Measurements from ENCODE around the gene RASSF3.
"Not testable (repeated sequence)": the region's sequence is repeated elsewhere in the genome, so short reads cannot be mapped to it uniquely, and the experiment has no call there.

The RASSF3 gene

DNA sequence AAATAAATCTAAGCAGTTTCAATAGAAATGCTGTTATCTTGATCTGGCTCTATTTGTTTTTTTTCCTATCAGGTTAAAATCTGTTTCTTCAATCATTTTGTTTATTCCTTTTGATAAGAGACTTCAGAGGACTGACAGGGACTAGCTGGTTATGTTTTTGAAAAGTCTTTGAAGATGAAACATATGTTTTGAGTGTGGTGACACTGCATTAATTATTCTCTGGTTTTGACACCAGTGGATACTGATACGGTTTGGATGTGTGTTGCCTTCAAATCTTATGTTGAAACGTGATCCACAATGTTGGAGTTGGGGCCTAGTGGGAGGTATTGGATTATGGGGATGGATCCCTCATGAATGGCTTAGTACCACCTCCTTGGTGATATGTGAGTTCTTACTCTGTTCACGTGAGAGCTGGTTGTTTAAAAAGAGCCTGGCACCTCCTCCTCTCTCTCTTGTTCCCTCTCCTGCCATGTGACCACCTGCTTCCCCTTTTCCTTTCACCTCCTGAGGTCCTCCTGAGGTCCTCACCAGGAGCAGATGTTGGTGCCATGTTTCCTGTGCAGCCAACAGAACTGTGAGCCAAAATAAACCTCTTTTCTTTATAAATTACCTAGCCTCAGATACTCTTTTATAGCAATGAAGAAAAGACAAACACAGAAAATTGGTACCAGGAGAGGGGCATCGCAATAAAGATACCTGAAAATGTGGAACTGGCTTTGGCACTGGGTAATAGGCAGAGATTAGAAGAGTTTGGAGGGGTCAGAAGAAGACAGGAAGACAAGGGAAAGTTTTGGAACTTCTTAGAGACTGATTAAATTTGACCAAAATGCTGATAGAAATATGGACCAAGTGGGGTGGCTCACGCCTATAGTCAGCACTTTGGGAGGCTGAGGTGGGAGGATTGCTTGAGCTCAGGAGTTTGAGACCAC, 23.0 kb downstream of the RASSF3 start:
- no peak for DNase-seq (ENCODE audit: low read depth in 2 of 2)

DNA sequence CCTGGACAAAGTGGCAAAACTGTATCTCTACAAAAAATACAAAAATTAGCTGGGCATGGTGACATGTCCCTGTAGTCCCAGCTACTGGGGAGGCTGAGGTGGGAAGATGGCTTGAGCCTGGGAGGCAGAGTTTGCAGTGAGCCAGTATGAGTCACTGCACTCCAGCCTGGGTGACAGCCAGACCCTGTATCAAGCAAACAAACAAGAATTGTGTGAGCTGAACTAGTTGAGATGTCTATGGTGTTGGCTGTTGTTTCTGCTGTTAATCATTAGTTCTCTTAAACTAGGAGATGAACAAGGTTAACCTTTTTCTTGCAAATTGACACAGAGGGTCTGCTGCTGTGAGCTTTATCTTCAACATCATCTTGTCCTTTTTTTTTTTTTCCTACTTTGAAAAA, 23.6 kb downstream of the RASSF3 start:
- no peak for DNase-seq (ENCODE audit: low read depth in 2 of 2)

DNA sequence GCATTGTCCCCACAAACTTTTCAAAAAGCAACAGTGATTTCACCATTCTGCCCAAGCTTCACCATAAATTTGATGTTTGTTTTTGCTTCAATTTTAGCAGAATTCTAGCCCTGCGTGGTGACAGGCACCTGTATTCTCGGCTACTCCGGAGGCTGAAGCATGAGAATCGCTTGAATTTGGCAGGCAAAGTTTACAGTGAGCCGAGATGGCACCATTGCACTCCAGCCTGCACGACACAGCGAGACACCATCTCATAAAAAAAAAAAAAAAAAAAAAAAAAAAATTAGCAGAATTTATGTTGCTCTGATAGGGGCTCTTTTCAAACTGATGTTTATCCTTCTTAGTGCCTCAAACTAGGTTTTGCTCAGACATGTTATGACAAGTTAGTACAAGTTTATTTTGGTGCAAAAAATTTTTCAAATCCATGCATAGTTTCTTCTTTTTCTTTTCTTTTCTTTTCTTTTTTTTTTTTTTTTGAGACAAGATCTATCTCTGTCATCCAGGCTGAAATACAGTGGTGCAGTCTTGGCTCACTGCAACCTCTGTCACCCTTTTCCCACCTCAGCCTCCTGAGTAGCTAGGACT, 24.3 kb downstream of the RASSF3 start:
- DNase-seq (ENCODE audit: low read depth in 2 of 2), result no peak

DNA sequence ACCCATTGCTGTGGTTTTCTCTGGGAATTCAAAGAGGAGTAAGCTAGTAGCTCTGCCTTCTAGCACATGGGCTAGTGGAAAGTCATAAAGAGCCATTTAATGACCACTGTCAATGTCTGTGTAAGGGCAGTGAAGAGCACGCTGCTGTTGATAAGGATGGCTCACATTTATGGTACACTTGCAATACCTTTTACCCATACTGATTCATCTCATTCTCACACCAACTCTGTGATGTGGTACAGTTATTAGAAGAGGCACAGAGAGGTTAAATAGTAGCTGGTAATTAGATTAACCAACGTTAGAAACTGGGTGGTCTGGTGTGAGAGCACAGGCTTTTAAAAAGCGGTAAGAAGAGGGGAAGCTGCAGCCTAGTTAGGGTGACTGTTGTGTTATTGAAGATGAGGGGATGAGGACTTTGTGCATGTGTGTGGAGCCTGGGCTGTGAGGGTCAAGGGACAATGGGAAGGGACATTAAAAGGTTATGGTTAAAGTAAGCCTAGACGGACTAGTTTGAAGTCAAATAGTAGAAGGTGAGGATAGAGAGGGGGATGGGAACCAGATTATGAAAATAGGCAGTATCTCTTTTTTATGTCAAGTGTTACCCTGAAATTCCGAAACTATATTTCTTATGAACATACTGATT, 25.2 kb downstream of the RASSF3 start:
- DNase-seq (ENCODE audit: low read depth in 2 of 2), result no peak

DNA sequence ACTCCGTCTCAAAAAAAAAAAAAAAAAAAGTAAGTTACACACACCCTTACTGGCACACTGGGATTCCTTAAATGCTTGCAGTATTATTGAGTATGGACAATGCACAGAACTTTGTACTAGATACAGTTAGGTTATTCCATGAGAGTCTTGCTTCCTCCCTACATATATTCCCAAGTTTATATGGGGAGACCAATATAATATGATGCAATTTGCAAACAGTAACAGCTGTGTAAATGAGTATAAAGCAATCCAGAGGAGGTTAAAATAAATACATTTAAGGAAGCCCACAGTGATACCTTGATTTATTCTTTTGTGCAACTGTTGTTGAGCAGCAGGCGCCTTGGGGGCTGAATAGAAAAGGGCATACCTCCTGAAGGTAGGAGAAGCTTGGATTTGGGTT, 26.6 kb downstream of the RASSF3 start:
- no peak for DNase-seq (ENCODE audit: low read depth in 2 of 2)

DNA sequence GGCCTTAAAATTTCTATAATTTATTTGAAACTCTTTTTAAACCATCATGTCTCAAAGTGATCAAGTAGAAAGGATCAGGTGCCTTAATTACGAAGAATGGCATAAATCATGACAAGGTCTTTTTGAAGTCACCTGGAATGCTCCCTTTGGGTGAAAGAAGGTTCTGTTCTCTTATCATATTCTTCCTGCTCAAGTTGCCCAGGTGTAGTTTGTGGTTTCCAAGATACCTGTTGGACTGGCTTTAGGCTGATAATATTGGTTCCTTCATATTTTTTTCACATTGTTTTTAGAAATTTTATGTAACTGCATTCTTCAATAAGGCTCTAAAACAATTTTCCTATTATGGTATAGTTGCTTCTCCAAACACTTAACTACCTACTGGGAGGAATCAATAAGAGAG, 29.2 kb downstream of the RASSF3 start:
- DNase-seq (ENCODE audit: low read depth in 2 of 2), result no peak

DNA sequence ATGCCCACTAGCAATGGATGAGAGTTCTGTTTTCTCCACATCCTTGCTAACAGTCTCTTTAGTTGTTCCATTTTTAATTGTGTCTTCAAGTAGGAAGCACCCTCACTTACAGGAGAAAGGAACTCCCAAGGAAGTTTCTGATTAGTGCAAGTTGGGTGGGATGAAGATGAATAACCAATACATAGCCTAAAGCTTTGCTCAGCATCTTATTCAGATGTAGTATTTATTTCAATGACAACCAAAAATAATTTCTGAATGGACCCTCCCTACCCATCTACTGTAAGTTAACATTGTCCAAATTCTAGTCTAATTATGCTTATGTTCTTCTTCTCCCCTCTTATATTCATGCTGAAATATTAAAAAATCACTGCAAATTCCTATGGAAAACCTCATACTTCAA, 36.0 kb downstream of the RASSF3 start:
- DNase-seq (ENCODE audit: low read depth in 2 of 2), result no peak

DNA sequence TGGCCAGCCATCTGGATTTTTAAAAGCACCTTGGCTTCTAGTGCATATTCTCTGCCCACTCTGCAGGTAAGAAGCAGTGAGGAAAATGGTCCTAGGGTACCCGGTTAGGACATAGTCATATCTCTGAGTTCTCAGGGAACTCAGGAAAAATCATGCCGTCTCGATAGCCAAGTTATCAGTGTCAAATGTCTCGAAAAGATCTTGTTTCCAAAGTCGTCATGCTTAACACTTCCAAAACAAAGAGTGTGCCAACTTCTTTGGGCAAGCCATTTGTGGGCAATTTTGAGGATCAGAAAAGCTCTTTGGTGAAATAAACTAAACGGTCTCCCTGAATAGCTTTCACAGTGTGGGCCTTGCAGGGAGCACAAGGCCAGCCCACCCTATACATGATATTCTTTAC, 39.2 kb downstream of the RASSF3 start:
- no peak for DNase-seq (ENCODE audit: low read depth in 2 of 2)

DNA sequence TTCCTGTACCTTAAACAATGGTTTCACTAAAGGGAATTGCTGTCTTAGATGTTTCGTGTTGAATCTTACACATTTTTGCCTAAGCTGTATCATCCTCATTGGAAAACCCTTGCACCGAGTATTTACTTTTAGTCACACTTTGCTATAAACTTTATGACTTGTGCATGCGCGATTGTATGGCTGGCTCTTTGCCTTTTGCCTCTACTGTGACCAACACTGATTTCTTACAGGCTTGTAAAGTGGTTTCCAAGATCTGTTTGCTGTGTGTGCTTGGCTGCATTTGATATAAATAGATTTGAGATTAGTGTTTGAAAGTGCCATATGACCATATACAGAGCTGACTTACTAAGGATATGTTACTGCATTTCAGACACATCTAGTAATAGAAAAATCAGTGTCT, 40.5 kb downstream of the RASSF3 start:
- DNase-seq (ENCODE audit: low read depth in 2 of 2), result no peak

DNA sequence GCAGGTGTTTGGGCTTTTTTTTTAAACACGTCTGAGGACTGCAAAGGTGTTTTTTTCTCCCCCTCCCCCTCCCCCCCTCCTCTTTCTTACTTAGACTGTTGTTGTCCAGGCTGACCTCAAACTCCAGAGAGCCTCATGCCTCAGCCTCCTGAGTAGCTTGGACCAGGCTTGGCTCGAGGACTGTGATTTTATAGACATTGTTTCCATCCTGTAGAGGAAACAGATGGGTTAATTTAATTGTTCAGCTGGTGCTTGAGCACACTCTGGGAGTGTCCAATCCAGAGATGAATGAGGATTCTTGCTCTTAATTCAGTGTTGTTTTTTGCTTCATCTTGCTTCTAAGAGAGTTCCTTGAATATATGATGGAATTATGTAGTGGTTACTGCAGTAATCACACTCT, 42.1 kb downstream of the RASSF3 start:
- no peak for DNase-seq (ENCODE audit: low read depth in 2 of 2)

DNA sequence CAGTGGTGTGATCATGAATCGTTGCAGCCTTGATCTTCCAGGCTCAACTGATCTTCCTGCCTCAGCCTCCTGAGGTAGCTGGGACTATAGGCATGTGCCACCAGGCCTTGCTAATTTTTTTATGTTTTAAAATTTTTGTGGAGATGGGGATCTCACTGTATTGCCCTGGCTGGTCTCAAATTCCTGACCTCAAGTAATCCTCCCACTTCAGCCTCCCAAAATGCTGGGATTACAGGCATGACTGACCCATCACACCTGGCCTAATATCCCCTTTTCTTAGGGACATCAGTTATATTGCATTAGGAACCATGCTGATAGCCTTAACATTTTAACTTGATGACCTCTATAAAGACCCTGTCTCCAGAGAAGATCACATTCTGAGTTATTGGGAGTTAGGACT, 42.8 kb downstream of the RASSF3 start:
- no peak for DNase-seq (ENCODE audit: low read depth in 2 of 2)

DNA sequence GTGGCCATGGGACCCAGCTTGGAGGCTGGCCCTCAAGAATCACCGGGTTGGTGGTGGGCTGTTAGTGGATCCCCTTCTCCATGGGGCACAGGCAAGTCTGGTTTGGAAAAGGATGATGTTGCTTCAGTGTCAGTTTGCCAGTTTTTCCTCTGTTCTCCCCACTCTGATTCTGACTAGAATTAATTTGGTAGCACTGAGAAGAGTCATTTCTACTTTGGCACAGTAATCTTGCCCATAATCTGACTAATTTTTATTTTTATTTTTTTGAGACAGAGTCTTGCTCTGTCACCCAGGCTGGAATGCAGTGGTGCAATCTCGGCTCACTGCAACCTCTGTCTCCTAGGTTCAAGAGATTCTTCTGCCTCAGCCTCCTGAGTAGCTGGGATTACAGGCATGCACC, 43.6 kb downstream of the RASSF3 start:
- not testable (repeated sequence) for DNase-seq (ENCODE audit: low read depth in 2 of 2)

DNA sequence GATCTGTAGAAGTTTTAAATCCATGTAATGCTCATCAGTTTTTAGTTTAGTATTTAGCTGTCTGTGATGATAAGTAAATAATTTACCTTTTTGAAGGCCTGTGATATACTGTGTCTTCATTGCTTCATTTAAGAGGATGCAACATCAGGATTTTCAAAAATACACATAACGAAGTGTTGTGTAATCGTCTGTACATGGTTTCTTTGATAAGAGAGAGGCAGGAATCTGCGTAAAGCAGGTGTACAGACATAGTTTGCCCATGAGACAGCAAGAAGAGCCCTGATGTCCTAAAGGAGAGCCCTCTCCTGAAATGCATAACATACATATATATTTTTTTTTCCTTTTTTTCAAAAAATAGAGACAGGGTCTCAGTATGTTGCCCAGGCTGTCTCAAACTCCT, 44.8 kb downstream of the RASSF3 start:
- no peak for DNase-seq (ENCODE audit: low read depth in 2 of 2)

DNA sequence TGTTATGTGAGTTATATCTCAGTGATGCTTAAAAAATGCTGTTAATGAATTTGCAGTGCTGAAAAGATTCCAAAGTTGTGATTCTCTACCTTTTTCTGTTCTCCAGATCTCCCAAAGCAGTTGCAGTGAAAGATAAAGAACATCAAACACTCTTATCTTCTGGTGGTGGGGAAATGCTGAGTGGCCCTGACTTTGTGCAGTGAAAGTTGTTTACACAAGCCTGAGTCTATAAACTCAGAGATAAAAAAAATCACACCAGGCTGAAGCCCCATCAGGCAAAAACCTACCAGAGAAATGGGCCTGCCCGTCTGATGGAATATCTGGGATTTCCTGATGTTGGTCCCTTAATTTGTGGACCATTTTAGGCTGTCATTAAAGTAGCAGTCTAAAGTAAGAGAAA, 46.1 kb downstream of the RASSF3 start:
- no peak for DNase-seq (ENCODE audit: low read depth in 2 of 2)

DNA sequence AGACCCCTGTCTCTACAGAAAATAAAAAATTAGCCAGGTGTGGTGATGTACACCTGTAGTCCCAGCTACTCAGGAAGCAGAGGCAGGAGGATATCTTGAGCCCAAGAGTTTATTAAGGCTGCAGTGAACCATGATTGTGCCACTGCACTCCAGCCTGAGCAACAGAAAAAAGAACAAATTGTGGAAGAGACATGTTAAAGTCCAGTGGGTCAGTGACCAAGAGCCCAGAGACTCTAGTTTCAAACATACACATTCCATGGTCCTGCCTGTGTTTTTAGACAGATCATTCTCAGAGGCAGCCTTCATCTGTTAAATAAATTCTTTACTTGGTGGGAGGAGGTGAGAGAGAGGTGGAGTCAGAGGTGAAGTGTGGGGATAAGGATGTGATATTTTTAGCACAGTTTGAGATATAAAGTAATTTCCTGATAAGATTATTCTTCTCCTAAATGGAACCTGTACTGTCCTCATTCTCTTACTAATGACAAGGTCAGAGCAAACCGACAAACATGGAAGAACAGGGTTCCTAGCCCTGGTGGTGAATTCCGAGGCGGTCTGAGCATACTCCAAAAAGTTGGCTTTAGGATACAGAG, 48.7 kb downstream of the RASSF3 start:
- no peak for DNase-seq (ENCODE audit: low read depth in 2 of 2)

DNA sequence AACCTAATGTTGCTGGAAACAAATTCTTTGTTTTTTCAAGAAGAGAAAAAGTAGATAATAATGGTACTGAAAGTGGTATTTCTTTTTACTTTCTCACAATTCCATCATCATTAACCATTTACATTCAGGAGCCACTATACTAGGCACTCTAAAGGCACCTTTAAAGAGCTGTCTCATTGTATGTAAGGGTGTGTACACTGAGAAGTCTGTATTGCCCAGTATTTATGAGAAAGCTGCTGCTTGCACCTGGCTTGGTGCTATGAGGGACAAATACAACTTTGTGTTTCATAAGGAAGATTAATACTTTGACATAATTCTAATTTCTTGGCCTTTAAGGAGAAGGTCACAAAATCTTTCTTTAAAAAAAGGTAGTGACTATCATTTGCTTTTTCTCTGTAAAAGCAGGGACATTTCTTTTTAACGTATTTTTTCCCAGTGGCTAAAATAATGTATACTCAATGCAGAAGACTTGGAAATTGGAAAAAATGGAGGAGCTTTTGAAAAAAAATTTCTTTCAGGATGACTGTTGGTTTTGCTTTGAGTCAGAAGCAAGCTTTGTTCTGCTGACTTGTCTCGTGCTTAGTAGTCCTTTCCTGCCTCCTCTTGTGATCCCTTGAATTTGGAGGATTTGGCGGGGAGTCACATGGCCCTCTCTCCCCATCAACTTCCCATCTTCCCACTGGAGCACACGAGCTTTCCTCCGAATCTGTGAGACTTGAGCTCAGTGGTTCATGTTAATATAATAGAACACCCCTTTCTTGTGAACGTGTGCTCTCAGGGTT, 50.1 kb downstream of the RASSF3 start:
- no peak for DNase-seq (ENCODE audit: low read depth in 2 of 2)

DNA sequence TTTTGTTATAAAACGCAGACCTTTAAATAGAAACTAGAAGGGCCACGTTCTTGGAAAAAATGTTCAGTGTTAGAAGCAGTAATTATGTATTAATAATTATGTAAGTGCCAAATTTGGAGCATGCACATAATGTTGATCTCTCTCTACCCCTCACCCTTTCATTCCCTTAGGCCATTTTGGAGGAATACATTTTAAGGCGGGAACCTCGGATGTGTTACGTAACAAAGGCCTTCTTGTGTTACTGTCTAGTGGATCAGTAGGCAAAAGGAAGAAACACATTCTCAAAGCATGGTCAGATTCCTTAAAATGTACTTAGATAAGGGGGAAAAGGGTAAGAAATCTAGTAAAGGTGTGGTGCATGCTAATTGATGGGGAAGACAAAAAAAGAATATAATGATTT, 52.7 kb downstream of the RASSF3 start:
- no peak for DNase-seq (ENCODE audit: low read depth in 2 of 2)

DNA sequence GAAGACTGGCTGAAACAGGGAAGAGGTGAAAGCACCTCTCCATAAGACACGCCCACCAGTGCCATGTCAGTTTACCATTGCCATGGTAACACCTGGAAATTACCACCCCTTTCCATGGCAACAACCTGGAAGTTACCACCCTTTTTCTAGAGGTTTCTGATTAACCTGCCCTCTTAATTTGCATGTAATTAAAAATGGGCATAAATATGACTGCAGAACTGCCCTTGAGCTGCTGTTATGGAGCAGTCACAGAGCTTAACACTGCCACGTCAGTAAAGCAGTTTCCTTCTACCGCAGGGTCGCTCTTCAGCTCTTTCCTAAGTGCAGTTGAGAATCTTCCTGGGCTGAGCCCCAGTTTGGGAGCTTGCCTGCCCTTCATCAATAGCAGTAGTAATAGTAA, 55.2 kb downstream of the RASSF3 start:
- no peak for DNase-seq (ENCODE audit: low read depth in 2 of 2)

DNA sequence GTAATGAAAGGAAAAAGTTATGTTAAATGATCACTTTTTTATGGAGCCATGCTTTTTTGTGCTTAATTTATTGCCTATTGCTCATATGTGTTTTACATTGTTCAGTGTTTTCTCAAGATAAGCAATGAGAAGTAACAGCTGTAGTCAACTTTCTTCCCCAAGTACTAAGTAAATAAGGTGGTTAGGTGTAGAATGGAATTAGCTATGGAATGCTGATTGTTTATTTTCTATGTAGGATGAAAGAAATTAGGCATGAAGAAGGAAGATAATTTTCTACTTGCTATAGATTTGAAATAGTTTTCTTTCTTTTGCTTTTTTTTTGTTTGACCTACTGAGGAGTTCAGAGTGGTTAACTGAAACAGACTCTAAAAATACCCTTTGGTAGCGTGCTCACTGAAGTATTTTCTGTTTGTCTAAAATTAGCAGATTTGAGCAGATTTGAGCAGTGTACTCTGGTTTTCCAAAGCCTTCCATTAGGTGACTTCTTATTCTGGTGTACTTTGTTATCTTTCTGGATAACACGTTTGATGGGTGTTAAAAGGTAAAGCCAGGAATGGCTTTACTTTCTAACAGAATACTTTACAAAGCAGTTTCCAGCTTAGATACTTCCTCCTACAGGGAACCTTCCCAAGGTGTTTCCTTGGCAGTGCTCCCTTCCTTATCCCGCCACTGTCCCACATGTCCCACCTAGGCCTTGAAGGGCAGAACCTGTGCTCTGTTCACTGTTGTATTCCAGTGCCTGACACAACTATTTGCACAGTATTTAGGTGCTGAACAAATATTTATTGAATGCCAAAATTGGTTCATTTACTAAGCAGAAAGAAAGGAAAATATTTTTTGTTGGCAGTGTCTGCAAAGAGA, 56.0 kb downstream of the RASSF3 start:
- no peak for DNase-seq (ENCODE audit: low read depth in 2 of 2)

DNA sequence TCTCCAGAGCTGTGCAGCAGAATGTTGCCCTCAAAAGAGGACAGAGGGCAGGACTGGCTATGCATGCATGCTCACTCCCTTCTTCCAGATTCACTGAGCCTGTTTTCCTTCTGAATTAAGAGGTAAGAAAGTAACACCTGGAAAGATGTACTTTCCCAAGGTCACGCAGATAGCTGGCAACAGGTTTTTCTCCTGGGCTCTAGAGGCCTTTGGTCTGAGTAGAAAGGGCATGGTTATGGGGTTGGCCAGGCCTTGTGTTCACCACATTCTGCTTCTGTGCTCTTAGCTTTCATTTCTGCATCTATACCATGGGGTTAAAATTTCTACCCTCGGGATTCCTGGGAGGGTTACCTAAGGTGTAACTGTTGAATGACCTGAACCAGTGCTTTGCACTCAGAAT, 57.5 kb downstream of the RASSF3 start:
- DNase-seq (ENCODE audit: low read depth in 2 of 2), result no peak

DNA sequence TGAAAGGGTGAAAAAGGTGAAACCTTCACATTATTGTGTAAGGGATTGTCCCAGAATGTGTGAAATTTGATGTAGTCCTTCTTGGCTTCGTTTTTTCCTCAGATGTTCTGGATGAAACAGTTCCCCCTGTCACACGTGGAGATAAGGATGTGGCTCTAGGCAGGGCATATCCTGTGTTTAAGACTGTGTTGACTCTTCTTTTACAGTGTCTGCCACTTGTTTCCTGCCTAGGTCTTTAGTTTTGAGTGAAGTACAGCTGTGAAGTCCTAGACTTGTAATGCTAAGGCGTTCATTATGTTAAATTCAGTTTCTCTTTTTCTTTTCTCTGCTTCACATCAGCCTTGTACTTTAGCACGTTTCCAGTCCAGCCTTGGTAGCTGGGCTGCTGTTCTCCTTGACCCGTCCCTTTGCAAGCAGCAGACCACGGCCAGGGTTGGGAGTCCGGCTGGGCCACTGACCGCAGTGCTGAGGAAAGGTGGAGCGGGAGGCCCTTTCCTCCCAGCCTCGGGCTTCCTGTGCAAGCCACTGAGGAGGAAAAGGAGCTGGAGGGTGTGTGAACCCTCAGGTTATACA, 59.1 kb downstream of the RASSF3 start:
- DNase-seq (ENCODE audit: low read depth in 2 of 2), result no peak
